HL-60/S4 (cell line): ENCODE data around the gene LRP1.

Experiments used
- in situ Hi-C: fragments of 300-500 bp; cut with MboI; formaldehyde crosslinking; loops from 2 replicates; pipeline ENCODE4 v1.14.3; 2022; ENCODE audit warnings: low sequenced_read_pairs

LRP1 gene

GRCh38 chr12:57131896-57132744 lies 3.8 kb downstream of the LRP1 start:
- in situ Hi-C loops = no loop called here

GRCh38 chr12:57133013-57133569 lies 4.8 kb downstream of the LRP1 start:
- in situ Hi-C loops = no loop called here

DNA sequence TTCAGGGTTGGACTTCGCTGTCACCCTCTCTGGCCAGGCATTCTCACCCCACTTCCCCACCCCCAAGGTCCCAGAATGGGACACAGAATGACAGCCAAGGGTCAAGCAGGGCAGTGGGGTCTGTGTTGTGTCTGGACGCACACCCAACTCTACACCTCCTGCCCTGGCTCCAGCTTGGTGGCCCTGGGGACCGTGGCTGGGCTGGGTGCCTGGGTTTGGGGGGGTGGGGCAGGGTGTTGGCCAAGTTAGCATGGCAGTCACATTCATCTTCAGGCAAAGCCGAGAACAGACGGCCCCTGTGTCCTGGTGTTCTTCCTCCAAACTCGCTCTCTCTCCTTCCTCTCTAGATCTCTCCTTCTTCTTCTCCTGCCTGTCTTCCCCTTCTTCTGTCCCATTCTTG lies 5.6 kb downstream of the LRP1 start:
- in situ Hi-C loops = no loop called here

GRCh38 chr12:57134949-57135348 lies 6.7 kb downstream of the LRP1 start:
- in situ Hi-C loops = no loop called here

DNA sequence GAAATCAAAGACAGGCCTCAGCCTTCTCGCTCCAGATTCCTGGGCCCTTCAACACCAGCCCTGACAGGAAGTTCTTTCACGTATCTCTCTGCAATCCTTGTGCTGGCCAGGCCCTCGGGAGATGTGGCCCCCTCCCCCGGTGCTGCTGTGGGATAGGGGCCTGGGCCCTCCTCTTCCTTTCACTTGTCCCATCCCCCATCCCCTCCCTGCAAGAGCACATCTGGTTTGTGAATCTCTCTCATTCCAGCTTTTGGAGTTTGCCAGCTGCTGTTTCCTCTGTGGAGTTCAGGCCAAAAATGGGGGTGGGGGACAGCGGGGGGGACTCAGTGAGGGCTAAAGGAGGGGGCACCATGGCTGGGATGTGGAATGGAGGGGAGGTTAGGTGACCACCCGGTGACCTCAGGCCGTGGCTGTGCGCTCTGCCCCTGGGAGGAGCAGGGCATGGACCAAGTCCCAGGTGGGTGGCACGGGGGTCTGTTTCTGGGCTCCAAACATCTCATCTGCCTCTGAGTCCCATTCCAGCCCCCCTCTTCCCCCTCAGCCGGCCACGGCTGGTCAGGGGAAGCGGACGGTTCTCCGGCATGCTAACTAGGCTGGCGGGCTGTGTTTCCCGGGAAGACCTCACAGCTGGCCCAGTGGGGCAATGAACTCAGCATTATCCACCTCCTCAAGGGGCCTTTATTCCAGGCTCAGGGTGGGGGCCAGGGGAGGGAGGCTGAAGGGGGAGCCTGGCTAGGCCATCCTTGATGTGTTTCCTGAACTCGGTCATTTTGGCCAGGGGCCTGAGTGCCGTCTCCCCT lies 7.4 kb downstream of the LRP1 start:
- in situ Hi-C loops = no loop called here

DNA sequence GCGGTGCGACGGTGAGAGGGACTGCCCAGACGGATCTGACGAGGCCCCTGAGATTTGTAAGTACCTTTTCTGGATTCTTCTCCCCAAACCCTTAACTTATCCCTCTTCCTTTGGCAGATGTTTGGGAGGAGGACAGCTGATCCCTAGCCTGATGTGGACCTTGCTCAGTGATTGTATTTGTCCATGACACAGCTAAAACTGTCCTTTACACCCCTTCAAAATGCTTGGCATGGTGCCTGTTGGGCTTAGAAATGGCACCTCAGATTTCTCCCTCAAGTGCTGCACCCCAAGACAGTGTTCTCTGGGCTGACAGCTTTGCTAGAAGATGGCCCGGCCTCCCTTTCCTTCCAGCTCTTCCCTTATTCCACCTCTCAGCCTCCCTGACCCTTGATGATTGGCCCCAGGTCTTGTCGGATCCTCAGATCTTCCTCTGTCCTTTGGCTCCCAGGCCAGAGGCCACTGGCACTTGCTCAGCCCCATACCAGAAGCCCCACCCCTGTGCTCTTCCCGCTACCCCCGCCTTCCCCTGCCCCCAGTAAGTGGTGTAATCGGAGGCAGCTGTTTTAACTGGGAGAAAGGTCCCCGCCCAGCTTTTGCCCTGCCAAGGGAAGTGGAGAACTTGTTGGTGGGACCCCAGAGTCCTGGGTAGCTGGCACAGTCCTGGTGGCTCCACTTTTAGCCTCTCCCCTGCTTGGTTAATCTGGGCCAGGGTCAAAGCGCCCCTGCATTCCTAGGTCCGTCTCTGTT lies 10.4 kb downstream of the LRP1 start:
- in situ Hi-C loops = no loop called here

GRCh38 chr12:57139796-57140649 lies 11.7 kb downstream of the LRP1 start:
- in situ Hi-C loops = no loop called here

GRCh38 chr12:57141249-57141648 lies 13.0 kb downstream of the LRP1 start:
- in situ Hi-C loops = no loop called here

DNA sequence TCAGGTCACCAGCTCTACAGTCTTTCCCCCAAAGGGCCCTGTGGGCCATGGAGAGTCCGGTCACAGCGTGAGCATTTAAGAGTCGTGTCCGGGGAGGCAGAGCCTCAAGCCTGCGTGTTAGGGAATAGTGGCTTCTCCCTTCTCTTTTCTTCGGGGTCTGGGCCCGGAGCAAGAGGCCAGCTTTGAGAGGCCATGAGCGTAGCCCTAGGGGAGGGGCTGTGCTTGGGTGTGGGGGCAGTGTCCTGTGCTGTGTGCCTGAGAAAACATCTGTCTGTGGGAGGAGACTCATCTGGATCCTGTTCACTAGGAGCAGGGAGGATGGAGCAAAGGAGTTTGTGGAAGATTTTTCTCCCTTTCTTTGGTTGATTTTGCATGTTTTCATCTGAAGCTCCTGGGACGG lies 13.8 kb downstream of the LRP1 start:
- in situ Hi-C loops = no loop called here

- in situ Hi-C loops = no loop called here
Observed at GRCh38 chr12:57142727-57143126, 14.4 kb downstream of the LRP1 start.

GRCh38 chr12:57143454-57143853 lies 15.2 kb downstream of the LRP1 start:
- in situ Hi-C loops = no loop called here

- in situ Hi-C loops = no loop called here
Observed at GRCh38 chr12:57145460-57146059, 17.3 kb downstream of the LRP1 start.

DNA sequence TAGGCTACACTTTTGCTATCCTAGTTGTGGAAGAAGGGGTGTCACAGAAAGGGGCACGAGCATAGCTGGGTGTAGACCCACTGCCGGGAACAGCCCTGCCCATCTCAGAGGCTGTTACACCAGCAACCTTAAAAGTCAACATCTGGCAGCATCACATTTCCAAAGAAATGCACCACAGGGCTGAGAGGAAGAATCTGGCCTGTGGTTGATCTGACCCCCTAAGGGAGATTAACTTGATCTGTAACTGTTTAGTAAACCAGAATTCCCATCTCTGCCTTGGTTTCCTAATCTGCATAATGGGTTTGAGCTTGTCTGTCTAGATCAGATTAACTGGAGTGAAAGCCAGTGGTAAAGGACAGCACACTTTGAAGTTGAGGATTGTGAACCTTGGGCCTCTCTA lies 17.8 kb downstream of the LRP1 start:
- in situ Hi-C loops = no loop called here

GRCh38 chr12:57146961-57147944 lies 19.0 kb downstream of the LRP1 start, which contains the start of gene LRP1-AS:
Gene LRP1-AS (minus strand): TSS chr12:57147619.
- in situ Hi-C loops = no loop called here

DNA sequence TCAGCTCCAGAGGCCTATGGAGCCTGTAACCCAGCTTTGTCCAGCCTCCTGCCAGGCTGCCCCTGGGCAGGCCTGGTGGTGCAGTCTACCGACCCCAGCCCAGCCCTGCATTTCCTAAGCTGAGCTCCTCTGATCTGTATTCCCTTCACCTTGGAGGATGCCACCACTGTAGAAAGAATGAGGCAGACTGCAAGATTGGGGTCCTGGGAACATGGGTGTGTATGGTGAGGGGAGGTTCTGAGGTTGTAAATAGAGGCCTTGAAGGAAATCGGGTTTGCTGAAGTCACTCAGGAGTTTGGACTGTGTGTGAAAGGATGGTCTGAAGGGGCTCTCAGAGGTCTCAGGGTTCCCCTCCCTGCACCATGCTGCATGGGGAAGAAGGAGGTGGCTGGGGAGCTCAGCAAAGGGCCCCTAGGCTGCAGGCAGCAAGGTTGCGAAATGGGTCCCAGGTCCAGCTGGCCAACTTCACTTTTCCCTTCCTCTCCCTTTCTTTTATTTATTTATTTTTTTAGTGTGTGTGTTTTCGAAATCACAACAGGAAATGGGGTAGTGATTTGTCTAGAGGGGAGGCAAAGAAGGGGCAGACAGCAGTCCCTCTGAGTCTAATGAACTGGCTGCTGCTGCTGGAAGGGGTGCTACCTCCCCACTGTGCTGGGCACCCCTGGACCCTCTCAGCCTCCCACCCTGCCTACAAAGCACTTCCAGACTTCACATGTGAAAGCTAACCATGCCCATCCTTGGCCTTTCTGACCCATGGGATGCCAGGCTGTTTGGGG lies 20.4 kb downstream of the LRP1 start:
- in situ Hi-C loops = no loop called here

DNA sequence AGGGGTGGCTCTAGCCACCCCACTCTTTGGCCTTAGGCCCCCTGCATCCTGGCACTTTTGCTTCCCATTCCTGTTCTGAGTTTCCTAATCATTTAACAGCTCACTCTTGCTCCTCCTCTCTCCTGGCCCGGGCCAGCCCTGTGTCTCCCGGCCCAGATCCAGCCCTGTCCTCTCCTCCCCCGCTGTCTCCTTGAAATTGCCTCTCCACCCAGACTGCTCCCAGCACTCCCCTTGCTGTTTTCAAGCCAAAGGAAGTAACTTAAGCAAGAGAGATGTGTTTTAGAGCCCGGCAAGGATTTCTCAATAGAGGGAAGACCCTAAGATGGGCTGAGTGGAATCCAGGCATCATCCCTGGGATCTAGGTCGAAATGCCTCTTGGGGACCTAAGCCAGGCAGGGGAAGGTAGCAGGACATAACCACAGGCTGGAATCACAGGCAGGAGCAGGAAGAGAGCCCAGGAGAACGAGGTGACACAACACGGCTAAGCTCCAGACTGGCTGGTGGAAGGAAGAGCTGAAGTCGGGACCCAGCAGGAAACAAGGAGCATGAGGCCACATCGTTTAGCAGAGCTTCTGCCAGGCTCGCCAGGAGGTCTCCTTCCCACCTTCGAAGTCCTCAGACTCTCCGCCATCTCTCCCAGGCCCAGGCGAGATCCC lies 21.1 kb downstream of the LRP1 start:
- in situ Hi-C loops = no loop called here

DNA sequence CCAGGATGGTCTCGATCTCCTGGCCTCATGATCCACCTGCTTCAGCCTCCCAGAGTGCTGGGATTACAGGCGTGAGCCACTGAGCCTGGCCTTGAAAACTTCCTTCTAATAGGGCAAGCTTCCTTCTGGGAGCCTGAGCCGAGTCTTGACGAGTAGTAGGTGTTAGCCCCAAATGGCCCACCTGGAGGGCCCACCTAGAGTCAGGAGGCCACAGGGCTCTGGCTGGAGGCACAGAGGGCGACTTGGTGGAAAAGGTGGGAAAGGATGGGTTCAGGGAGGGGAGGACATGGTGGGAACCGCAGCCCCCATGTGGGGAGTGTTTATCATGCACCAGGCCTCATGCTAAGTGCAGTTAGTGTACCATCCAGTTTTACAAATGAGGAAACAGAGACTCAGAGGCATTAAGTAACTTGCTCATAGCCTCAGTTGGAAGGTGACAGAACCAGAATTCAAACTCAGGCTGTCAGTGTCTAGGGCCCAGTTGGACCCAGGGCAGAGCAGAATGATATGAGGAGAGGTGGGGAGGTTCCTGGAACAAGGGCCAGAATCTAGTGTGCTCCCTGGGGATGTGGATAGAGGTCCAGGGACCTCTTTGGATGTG lies 22.2 kb downstream of the LRP1 start:
- in situ Hi-C loops = no loop called here
